AG09309 (cell line): ENCODE measurements around the gene WWC2.

Source experiments
- DNase-seq: peaks from one replicate; pipeline ENCODE4 v3.0.0-alpha.2; 2010; ENCODE audit warnings: low read depth
- H3K4me3 ChIP-seq: 2 replicates; pipeline ENCODE4 v1.5.1; 2011; ENCODE audit warnings: mild to moderate bottlenecking, low read depth, low read length, moderate library complexity; ENCODE audit not compliant: control insufficient read depth
- TF ChIP-seq, protein P1 (sequence below): IDR thresholded peaks from 2 replicates; pipeline ENCODE4 v1.5.1; 2011; ENCODE audit warnings: mild to moderate bottlenecking, low read depth, low read length, inconsistent platforms; ENCODE audit not compliant: insufficient read depth, control insufficient read depth; ENCODE audit errors: missing control alignments

WWC2 gene

DNA sequence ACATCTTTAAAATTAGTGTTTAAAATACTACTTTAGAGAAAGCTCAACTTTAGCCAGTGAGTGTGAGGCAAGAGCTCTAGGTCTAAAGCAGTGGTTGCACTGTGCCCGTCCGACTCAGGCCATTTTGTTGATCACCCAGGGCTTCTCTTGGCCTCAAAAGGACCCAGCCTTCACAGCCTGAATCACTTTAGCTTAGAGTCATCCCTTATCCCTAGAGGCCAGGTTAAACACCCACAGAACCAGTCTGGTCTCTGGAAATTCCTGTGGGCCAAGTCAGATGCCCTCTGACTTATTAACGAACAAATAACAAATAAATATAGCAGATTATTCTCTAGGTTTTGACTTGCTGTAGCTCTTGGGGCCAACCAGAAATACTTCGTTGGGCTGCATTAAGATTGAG, 102.3 kb downstream of the WWC2 start:
- H3K4me3 ChIP-seq: no peak overlapping the region
- TF ChIP-seq, protein P1, sequence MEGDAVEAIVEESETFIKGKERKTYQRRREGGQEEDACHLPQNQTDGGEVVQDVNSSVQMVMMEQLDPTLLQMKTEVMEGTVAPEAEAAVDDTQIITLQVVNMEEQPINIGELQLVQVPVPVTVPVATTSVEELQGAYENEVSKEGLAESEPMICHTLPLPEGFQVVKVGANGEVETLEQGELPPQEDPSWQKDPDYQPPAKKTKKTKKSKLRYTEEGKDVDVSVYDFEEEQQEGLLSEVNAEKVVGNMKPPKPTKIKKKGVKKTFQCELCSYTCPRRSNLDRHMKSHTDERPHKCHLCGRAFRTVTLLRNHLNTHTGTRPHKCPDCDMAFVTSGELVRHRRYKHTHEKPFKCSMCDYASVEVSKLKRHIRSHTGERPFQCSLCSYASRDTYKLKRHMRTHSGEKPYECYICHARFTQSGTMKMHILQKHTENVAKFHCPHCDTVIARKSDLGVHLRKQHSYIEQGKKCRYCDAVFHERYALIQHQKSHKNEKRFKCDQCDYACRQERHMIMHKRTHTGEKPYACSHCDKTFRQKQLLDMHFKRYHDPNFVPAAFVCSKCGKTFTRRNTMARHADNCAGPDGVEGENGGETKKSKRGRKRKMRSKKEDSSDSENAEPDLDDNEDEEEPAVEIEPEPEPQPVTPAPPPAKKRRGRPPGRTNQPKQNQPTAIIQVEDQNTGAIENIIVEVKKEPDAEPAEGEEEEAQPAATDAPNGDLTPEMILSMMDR: no peak
- DNase-seq: peak; percentile 2

DNA sequence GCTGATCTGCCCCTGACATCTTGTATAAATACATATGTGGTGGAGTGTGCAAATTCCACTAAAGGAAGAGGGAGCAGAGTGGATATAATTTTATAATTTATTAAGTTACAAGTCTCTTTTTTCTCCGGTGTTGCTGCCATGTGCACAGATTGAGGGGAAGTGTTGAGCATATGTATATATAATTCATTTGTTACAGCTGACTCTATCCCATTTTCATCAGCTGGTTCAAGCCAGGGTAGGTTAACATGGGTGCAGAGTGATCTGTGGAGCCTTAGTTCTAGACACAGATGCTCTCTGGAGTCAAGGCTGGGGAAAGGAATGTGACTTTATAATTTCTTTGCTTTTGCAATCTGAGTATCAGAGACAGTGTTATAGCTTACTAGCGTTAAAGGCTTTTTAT, 103.5 kb downstream of the WWC2 start:
- no peak overlapping the region for H3K4me3 ChIP-seq
- TF ChIP-seq, protein P1: no peak
- DNase-seq: no peak

DNA sequence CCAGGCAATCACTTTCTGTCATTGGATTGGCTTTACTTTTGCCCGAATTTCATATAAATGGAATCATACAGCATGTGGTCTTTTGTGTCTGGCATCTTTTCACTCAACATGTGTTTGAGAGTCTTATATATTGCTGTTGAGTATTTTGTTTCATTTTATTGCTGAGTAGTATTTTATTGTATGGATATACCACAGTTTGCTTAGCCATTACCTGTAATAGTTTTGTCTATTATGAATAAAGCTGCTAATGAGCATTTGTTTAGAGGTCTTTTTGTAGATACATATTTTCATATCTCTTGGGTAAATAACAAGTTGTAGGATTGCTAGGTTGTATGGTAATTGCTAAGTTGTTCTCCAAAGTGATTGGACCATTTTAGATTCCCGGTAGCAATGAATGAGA, 105.7 kb downstream of the WWC2 start:
- DNase-seq: no peak

DNA sequence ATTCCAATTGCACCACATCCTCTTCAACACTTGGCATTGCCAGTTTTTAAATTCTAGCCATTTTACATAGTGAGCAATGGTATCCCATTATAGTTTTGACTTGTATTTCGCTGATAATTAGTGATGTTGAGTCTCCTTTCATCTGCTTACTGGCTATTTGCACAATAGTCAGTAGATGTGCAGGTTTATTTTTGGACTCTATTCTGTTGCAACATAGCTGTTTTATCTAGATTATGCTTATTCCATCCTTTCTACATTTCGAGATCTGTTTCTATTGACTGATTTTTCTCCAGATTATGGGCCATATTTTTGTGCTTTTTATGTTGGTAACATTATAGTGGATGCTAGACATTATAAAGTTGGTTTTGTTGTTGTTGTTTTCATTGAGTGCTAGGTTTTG, 106.1 kb downstream of the WWC2 start:
- TF ChIP-seq, protein P1: no peak
- DNase-seq: no peak
- H3K4me3 ChIP-seq: no peak overlapping the region

More for the DNA sequence above, 105.7 kb downstream of the WWC2 start:
- H3K4me3 ChIP-seq: no peak overlapping the region
- TF ChIP-seq, protein P1: no peak

DNA sequence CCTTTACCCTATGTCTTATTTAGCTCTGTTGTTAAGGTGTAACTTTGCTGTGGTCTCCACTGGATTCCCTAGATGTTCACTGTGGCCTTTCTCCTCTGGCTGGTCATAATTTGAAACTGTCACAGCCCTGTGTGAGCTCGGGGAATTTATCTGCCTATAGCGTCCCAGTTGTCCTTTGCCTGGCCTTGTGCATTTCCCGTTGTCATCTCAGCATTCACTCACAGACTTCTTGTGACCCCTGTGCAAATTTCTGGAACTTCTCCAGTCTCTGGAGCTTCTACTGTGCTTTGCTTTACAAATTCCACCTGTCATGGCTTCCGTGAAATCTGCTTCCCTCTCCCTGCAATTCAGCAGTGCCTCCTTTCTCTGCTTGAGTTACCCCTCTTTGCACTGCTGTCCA, 106.7 kb downstream of the WWC2 start:
- H3K4me3 ChIP-seq: no peak overlapping the region
- DNase-seq: no peak
- TF ChIP-seq, protein P1: no peak

DNA sequence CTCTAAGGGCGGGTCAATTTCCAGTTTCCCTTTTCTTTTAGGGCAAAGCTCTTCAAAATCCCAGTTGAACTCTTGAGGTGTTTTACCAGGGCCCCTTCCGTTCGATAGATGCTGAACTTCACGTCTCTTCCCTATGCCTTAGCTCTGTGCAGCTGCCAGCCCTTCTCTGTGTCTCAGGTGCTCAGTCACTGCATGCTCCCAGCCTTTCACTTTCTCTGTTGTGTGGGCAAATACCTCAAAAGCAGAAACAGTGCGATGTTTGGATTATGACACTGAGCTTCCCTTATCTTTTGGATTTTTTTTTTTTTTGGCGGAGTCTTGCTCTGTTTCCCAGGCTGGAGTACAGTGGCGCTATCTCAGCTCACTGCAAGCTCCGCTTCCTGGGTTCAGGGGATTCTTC, 112.5 kb downstream of the WWC2 start:
- DNase-seq: no peak
- TF ChIP-seq, protein P1: no peak
- no peak overlapping the region for H3K4me3 ChIP-seq

DNA sequence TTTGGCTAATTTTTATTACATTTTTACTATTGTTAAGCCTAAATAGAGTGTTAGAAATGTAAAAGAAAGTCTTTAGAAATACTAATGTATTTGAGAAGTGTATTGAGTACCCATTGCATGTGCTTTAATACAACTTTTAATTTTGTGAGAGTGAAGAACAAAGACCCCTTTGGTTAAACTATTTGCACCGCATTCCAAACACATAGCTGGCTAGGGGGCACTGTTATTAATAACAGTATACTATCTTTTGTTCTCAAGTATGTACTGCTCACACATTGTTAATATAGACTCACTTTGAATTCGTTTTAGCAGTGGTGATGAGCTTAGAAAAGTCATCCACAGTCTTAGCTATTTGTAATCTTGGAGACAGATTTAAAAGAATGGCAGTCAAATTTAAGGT, 114.9 kb downstream of the WWC2 start:
- no peak overlapping the region for H3K4me3 ChIP-seq
- TF ChIP-seq, protein P1: no peak
- DNase-seq: no peak
